NB4 (cell line): ENCODE results near the gene MAPK1IP1L.
"Not testable (repeated sequence)": the region's sequence is repeated elsewhere in the genome, so short reads cannot be mapped to it uniquely, and the experiment has no call there.

ENCODE experiments used
- DNase-seq: peaks from one replicate; pipeline ENCODE4 v3.0.0; 2010; ENCODE audit warnings: low read depth
- H3K4me3 ChIP-seq: one replicate; pipeline ENCODE4 v1.5.1; 2011; ENCODE audit warnings: mild to moderate bottlenecking, low read depth, low read length, moderate library complexity
- CTCF ChIP-seq: IDR thresholded peaks from one replicate; pipeline ENCODE4 v1.5.1; 2012; ENCODE audit warnings: low read depth, low read length
- MAX ChIP-seq: IDR thresholded peaks from 2 replicates; pipeline ENCODE4 v1.6.1; 2011; ENCODE audit warnings: low read depth, low read length
- MYC ChIP-seq: IDR thresholded peaks from 2 replicates; pipeline ENCODE4 v1.6.1; 2011; ENCODE audit warnings: low read depth, low read length
- POLR2A ChIP-seq: IDR thresholded peaks from 2 replicates; pipeline ENCODE4 v1.6.1; 2011; ENCODE audit warnings: mild to moderate bottlenecking; ENCODE audit not compliant: insufficient read length; ENCODE audit errors: extremely low read depth

MAPK1IP1L gene

GRCh38 chr14:55062517-55063351 lies 11.3 kb downstream of the MAPK1IP1L start:
- DNase-seq, result no peak
- TF ChIP-seq CTCF (no peak), MYC (no peak), POLR2A (no peak)
- H3K4me3 ChIP-seq, result no peak overlapping the region

- DNase-seq, H3K4me3 ChIP-seq: not testable (repeated sequence)
Measured at GRCh38 chr14:55064896-55065295, 13.4 kb downstream of the MAPK1IP1L start.

DNA sequence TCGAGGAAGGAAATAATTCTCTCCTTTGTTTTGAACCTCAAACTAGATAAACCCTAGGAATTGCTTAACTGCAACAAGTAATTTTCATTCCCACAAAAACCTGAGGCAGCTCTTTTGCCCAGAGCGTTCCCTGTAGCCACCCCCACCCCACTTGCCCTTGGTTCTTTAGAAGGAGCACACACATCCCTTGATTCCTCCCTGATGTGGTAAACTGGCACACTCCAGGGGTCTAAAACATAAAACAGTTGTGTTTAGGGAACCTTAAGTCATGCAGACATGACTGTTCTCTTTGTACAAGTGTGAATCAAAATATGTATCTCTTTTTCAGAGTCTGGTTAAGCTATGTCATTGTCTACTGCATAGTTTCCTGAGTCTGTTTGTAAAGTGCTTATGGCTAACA lies 14.0 kb downstream of the MAPK1IP1L start:
- DNase-seq, result no peak
- no peak overlapping the region for H3K4me3 ChIP-seq
- TF ChIP-seq MAX (no peak), POLR2A (no peak), CTCF (no peak), MYC (no peak)

DNA sequence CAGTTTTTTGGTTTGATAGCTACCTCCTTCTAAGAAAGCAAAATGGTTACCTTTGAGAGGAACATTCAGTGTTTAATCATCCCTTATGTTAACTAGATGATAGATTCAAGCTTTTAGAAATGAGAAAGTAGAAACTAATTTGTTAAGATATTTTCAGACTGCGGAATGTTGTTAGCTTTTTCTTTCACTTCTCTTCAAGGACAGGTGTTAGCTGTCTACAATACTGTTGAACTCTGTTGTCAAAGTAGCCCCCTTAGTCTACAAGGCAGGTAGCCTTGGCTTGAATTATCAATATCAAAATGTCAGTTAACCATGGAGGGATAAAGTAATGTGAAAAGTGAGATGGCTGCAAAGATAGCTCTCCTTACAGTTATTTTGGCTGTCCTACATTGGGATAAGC lies 14.8 kb downstream of the MAPK1IP1L start:
- DNase-seq, result no peak
- H3K4me3 ChIP-seq, result no peak overlapping the region
- TF ChIP-seq MYC, result no peak
- TF ChIP-seq MAX, result no peak
- no peak for TF ChIP-seq POLR2A
- no peak for TF ChIP-seq CTCF

- no peak overlapping the region for H3K4me3 ChIP-seq
- no peak for TF ChIP-seq POLR2A
- TF ChIP-seq MAX, result no peak
- no peak for TF ChIP-seq CTCF
- TF ChIP-seq MYC, result no peak
- no peak for DNase-seq
Measured at GRCh38 chr14:55070981-55071411, 19.5 kb downstream of the MAPK1IP1L start.

- TF ChIP-seq MYC (no peak), MAX (no peak), CTCF (no peak), POLR2A (no peak)
- no peak overlapping the region for H3K4me3 ChIP-seq
- DNase-seq, result no peak
Measured at GRCh38 chr14:55071870-55072640, 20.6 kb downstream of the MAPK1IP1L start.
